ENCODE measurements around the gene BABAM1. TPM values are rescaled to one million over a fixed set of nuclear protein-coding genes. Genes with fewer than 3 reads are reported as not detected.

The BABAM1 gene
- total RNA-seq, 6 donors from 2014 or later = 45.1 to 95.3 (median 82.3) TPM

DNA sequence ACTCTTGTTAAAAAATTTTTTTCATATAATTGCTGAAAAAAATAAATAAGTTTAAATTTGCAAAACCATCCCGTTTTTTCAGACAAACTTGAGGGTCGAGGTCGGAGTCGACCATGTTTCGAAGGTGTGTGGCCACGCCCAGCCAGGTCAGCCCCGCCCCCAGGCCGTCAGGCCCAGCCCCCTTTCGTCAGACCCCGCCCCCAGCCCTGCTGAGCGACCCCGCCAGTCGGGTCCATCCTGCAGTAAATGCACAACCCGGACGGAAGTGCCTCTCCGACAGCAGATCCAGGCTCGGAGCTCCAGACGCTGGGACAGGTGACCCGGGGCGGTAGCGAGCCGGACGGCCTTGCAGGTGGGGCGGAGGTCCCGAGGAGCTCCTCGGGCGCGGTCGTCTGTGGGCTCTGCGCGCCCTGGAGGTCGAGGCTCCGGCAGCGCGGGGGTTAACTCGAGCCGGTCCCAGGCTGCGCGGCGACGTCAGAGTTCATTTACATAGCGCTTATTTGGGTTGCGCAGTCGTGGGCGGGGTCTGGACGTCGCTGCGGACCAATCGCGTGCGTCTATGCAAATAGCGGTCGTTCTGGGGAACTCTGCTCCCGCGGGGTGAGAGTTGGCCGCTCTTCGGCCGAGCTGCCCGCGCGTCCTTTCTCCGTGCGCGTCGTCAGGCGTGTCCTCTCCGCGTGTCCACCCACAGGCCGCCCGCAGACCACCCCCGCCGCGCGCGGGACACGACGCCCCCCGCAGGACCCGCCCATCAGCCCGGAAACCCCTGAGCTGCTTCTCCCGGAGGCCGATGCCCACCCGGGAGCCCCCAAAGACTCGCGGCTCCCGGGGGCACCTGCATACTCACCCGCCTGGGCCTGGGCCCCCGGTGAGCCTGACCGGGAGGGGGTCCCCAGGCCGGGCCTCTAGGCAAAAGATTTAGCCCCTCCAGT is 41.0 kb upstream of the BABAM1 start, which contains the start of gene OCEL1:
Gene OCEL1, plus strand, starts transcription at position 225 of the 932 bp plus-strand sequence. Its CDS starts 22 bp downstream, at position 247.
- ATAC-seq (ENCODE audit: low FRiP score in 2 of 2) = peak; percentile 97 to 98
- WGBS, 2 donors = 1% methylated on average over 13 to 21 of the region's 90 CpGs
- Histone ChIP-seq H3K4me1 (peaks cover 9 to 22% (median 14%) of the 10 kb centered on the region in 4 donors), H3K9me3 (no peaks in the 10 kb centered on the region), H3K36me3 (peaks cover 0 to 25% (median 10%) of the 10 kb centered on the region in 4 donors), H3K27me3 (no peaks in the 10 kb centered on the region), H3K27ac (peak within 1 kb of the TSS; percentile 83 to 92 (median 88)), H3K4me3 (peak within 1 kb of the TSS; percentile 61 to 81 (median 77))
- TF ChIP-seq POLR2A (IDR thresholded peaks at IDR 0.05) = peak in 3 of 4 donors; percentile 29 to 80 (median 45)
- TF ChIP-seq EP300 (IDR thresholded peaks at IDR 0.05) = peak in 1 of 4 donors; percentile 26
- TF ChIP-seq POLR2AphosphoS5 (IDR thresholded peaks at IDR 0.05) = peak; percentile 76 to 81
- TF ChIP-seq, protein P1, sequence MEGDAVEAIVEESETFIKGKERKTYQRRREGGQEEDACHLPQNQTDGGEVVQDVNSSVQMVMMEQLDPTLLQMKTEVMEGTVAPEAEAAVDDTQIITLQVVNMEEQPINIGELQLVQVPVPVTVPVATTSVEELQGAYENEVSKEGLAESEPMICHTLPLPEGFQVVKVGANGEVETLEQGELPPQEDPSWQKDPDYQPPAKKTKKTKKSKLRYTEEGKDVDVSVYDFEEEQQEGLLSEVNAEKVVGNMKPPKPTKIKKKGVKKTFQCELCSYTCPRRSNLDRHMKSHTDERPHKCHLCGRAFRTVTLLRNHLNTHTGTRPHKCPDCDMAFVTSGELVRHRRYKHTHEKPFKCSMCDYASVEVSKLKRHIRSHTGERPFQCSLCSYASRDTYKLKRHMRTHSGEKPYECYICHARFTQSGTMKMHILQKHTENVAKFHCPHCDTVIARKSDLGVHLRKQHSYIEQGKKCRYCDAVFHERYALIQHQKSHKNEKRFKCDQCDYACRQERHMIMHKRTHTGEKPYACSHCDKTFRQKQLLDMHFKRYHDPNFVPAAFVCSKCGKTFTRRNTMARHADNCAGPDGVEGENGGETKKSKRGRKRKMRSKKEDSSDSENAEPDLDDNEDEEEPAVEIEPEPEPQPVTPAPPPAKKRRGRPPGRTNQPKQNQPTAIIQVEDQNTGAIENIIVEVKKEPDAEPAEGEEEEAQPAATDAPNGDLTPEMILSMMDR (IDR thresholded peaks at IDR 0.05) = peak in 2 of 6 experiments; percentile 7 to 9
- DNase-seq = peak; percentile 98 to 99

DNA sequence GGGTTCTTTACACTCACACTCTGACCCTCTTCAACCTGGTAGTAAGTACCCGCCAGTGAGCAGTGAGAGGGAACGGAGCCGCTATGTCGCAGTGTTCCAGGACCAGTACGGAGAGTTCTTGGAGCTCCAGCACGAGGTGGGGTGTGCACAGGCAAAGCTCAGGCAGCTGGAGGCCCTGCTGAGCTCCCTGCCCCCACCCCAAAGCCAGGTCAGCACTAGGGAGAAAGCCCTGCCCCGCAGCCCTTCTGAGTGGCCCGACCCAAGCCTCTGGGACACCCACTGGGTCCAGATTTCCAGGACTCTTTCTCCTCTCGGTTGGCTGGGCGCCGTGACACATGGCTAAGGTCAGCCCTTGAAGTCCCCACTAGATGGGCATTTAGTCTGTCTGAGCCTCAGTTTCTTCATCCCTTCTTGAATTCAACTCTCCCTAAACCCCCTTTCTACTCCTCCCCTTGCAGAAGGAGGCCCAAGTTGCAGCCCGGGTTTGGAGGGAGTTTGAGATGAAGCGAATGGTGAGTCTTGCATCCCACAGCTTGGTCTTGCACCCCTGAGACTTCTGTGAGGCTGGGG is 39.4 kb upstream of the BABAM1 start:
- Histone ChIP-seq H3K4me1 (peaks cover 9 to 22% (median 14%) of the 10 kb centered on the region in 4 donors), H3K27me3 (no peaks in the 10 kb centered on the region), H3K4me3 (no peak overlapping the region), H3K9me3 (no peaks in the 10 kb centered on the region), H3K36me3 (peaks cover 0 to 40% (median 24%) of the 10 kb centered on the region in 4 donors), H3K27ac (no peak overlapping the region)
- DNase-seq = no peak
- WGBS, 2 donors = 81 to 82% methylated on average over 13 of the region's 13 CpGs
- TF ChIP-seq POLR2A (IDR thresholded peaks at IDR 0.05) (no peak), POLR2AphosphoS5 (IDR thresholded peaks at IDR 0.05) (no peak), EP300 (IDR thresholded peaks at IDR 0.05) (no peak)
- TF ChIP-seq, protein P1 (IDR thresholded peaks at IDR 0.05) = no peak
- no peak for ATAC-seq (ENCODE audit: low FRiP score in 2 of 2)

DNA sequence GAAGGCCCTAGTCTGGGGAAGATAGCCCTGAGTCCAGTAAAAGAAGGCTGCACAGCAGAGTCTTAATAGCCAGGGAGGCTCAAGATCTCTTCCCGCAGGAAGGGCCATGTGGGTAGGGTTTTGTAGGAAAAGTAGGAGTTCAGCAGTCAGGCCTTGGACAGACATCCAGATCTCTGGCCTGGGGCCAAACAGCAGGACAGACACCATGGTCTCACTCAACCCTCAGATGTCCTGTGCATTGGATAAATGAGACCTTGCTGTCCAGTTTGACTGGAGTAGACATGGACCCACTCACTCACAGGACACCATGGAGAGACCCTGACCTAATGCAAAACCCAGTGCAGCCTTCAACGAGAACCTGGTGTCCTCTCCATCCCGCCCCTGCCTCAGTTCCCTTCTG is 37.4 kb upstream of the BABAM1 start:
- DNase-seq (no peak), ATAC-seq (ENCODE audit: low FRiP score in 2 of 2) (no peak)
- no peak overlapping the region for H3K27ac ChIP-seq
- no peaks in the 10 kb centered on the region for H3K9me3 ChIP-seq
- WGBS, 2 donors = 93 to 100% methylated on average over 3 of the region's 3 CpGs
- TF ChIP-seq POLR2A (IDR thresholded peaks at IDR 0.05) (no peak), POLR2AphosphoS5 (IDR thresholded peaks at IDR 0.05) (no peak), EP300 (IDR thresholded peaks at IDR 0.05) (no peak)
- TF ChIP-seq, protein P1 (IDR thresholded peaks at IDR 0.05) = no peak
- H3K4me3 ChIP-seq = no peak overlapping the region
- H3K36me3 ChIP-seq = peaks cover 0 to 48% (median 32%) of the 10 kb centered on the region in 4 donors
- H3K4me1 ChIP-seq = peaks cover 17 to 30% (median 20%) of the 10 kb centered on the region in 4 donors
- H3K27me3 ChIP-seq = no peaks in the 10 kb centered on the region

DNA sequence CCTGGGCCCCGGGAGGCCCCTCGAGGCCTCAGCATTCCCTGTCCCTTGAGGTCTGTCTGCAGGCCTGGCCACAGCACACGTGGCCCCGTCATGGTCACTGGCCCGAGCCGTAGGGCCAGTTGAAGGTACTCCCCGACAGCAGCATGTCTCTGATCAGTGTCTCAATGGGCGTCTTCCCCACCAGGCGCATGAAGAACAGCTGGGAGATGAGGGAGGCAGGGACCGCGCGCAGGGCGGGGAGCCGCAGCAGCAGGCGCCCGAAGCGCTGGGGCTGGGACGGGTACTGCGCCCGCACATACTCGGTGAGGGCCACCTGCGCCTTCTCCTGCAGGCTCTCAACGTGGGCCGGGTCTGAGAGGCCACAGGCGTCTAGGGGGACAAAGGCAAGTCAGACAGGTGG is 35.0 kb upstream of the BABAM1 start:
- no peaks in the 10 kb centered on the region for H3K27me3 ChIP-seq
- TF ChIP-seq EP300 (IDR thresholded peaks at IDR 0.05) (no peak), POLR2A (IDR thresholded peaks at IDR 0.05) (no peak), POLR2AphosphoS5 (IDR thresholded peaks at IDR 0.05) (no peak)
- TF ChIP-seq, protein P1 (IDR thresholded peaks at IDR 0.05) = no peak
- H3K4me3 ChIP-seq = no peak overlapping the region
- ATAC-seq (ENCODE audit: low FRiP score in 2 of 2) = no peak
- no peak for DNase-seq
- H3K36me3 ChIP-seq = peaks cover 0 to 48% (median 32%) of the 10 kb centered on the region in 4 donors
- H3K9me3 ChIP-seq = no peaks in the 10 kb centered on the region
- WGBS, 2 donors = 90 to 95% methylated on average over 13 to 25 of the region's 25 CpGs
- peaks cover 25 to 39% (median 28%) of the 10 kb centered on the region in 4 donors for H3K4me1 ChIP-seq
- no peak overlapping the region for H3K27ac ChIP-seq

Data from upper lobe of left lung (tissue), 6 donors.